ENCODE measurements around the gene CHD8.

DNA sequence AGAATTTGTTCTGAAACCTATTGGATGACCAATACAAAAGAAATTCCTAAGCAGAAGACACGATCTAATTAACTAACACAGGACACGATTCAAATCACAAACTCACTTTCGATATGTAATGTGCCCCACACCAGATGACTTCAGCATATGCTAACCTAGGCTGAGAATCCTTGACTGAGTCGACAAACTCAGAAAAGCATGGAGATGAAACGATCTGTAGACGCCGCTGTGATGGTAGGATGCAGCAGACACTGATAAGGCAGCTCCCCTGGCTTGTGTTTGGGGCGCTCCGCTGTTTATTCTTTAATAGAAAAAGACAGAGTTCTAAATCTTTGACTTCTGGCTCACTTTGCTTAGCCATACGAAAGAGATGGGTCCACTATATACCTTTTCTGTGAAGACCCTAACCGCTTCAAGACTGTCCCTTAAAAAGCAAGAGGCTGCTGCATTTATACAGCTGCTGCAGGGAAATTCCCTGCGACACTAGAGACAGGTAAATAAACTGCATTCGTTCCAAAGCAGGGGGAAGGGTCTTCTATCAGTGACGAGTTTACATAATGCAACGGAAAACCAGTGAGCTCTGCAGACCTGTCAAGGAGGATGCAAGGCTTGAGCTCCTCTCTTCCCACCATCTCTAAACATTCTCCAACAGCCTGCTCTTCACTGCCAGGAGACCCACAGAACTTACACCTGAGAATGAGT, 929 bp downstream of the CHD8 start:
- TF ChIP-seq, protein P1, sequence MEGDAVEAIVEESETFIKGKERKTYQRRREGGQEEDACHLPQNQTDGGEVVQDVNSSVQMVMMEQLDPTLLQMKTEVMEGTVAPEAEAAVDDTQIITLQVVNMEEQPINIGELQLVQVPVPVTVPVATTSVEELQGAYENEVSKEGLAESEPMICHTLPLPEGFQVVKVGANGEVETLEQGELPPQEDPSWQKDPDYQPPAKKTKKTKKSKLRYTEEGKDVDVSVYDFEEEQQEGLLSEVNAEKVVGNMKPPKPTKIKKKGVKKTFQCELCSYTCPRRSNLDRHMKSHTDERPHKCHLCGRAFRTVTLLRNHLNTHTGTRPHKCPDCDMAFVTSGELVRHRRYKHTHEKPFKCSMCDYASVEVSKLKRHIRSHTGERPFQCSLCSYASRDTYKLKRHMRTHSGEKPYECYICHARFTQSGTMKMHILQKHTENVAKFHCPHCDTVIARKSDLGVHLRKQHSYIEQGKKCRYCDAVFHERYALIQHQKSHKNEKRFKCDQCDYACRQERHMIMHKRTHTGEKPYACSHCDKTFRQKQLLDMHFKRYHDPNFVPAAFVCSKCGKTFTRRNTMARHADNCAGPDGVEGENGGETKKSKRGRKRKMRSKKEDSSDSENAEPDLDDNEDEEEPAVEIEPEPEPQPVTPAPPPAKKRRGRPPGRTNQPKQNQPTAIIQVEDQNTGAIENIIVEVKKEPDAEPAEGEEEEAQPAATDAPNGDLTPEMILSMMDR (conservative IDR thresholded peaks at IDR 0.05; ENCODE audit: low read length), result no peak
- no peak for TF ChIP-seq EZH2phosphoT487 (IDR thresholded peaks at IDR 0.05; ENCODE audit: borderline replicate concordance)
